Measurements from ENCODE around the gene KCNH1. TPM values are rescaled to one million over a fixed set of nuclear protein-coding genes. Genes with fewer than 3 reads are reported as not detected.

KCNH1 gene
- total RNA-seq, 1 experiment from 2014 or later, result not detected

DNA sequence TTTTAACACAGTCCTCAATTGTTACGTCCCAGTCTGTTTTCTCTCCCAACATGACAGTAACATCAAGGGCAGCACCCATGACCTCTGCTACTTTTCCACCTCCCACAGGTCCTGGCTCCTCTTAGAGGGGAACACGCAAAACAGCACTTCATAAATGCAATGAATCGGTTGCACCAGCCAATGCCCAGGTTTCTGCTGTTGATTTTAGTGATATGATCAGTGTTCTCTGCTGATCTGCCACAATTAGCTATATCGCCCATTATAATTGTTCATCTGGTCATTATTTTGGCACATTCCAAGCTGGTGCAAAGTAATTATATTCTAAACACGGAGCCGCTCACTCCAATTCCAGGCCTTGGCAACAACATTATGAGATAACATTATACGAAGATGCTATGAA, 184.5 kb downstream of the KCNH1 start:
- Histone ChIP-seq H3K27me3 (replicated peaks; ENCODE audit: control insufficient read depth, insufficient read depth, low read length) (no peaks in the 10 kb centered on the region), H3K9me3 (no peaks in the 10 kb centered on the region), H3K4me1 (no peaks in the 10 kb centered on the region), H3K4me3 (ENCODE audit: low read depth, low read length) (no peak overlapping the region), H3K36me3 (ENCODE audit: control insufficient read depth, insufficient read depth, low read length) (no peaks in the 10 kb centered on the region)
- CTCF ChIA-PET, result no interaction called here
- H3K36me3 Mint-ChIP-seq (ENCODE audit: insufficient read depth, unreplicated experiment), result no peaks in the 10 kb centered on the region
- POLR2A ChIA-PET, result no interaction called here
- BruUV-seq (replicated peaks), result no TSS peak
- H3K27ac Mint-ChIP-seq (ENCODE audit: unreplicated experiment), result no peak overlapping the region
- H3K4me1 Mint-ChIP-seq (ENCODE audit: low read depth, unreplicated experiment), result no peaks in the 10 kb centered on the region
- intact Hi-C loops (cut with micrococcal nuclease; ENCODE audit: unreplicated experiment), result no loop called here
- TF ChIP-seq CTCF (IDR thresholded peaks at IDR 0.05; ENCODE audit: insufficient read depth in 1 of 2, low read depth in 1 of 2, low read length in 1 of 2, severe bottlenecking in 1 of 2, unreplicated experiment in 1 of 2), result no peak
- DNase-seq, result no peak
- no peak overlapping the region for H3K4me3 Mint-ChIP-seq (ENCODE audit: unreplicated experiment)
- peaks cover 17% of the 10 kb centered on the region for H3K27me3 Mint-ChIP-seq (ENCODE audit: insufficient read depth, unreplicated experiment)
- H3K9me3 Mint-ChIP-seq (ENCODE audit: unreplicated experiment), result no peaks in the 10 kb centered on the region

- H3K27me3 ChIP-seq (replicated peaks; ENCODE audit: control insufficient read depth, insufficient read depth, low read length), result no peaks in the 10 kb centered on the region
- H3K9me3 ChIP-seq, result no peaks in the 10 kb centered on the region
- no peaks in the 10 kb centered on the region for H3K36me3 ChIP-seq (ENCODE audit: control insufficient read depth, insufficient read depth, low read length)
- H3K4me1 Mint-ChIP-seq (ENCODE audit: low read depth, unreplicated experiment), result no peaks in the 10 kb centered on the region
- H3K4me3 Mint-ChIP-seq (ENCODE audit: unreplicated experiment), result no peak overlapping the region
- intact Hi-C loops (cut with micrococcal nuclease; ENCODE audit: unreplicated experiment), result no loop called here
- no peaks in the 10 kb centered on the region for H3K4me1 ChIP-seq
- H3K4me3 ChIP-seq (ENCODE audit: low read depth, low read length), result no peak overlapping the region
- no peak for TF ChIP-seq CTCF (IDR thresholded peaks at IDR 0.05; ENCODE audit: insufficient read depth in 1 of 2, low read depth in 1 of 2, low read length in 1 of 2, severe bottlenecking in 1 of 2, unreplicated experiment in 1 of 2)
- POLR2A ChIA-PET, result no interaction called here
- no peaks in the 10 kb centered on the region for H3K9me3 Mint-ChIP-seq (ENCODE audit: unreplicated experiment)
- no peak overlapping the region for H3K27ac Mint-ChIP-seq (ENCODE audit: unreplicated experiment)
- BruUV-seq (replicated peaks), result no TSS peak
- no peak for DNase-seq
- H3K36me3 Mint-ChIP-seq (ENCODE audit: insufficient read depth, unreplicated experiment), result no peaks in the 10 kb centered on the region
- H3K27me3 Mint-ChIP-seq (ENCODE audit: insufficient read depth, unreplicated experiment), result peaks cover 17% of the 10 kb centered on the region
- CTCF ChIA-PET, result no interaction called here
Measured at GRCh38 chr1:210949039-210949438, 184.9 kb downstream of the KCNH1 start.

GRCh38 chr1:210944252-210944651, 189.7 kb downstream of the KCNH1 start:
- H3K27me3 ChIP-seq (replicated peaks; ENCODE audit: control insufficient read depth, insufficient read depth, low read length), result peaks cover 2% of the 10 kb centered on the region; the same call in 1 of the 2 replicates
- POLR2A ChIA-PET, result no interaction called here

More at GRCh38 chr1:210944252-210944651, 189.7 kb downstream of the KCNH1 start:
- H3K27ac Mint-ChIP-seq (ENCODE audit: unreplicated experiment), result no peak overlapping the region
- peaks cover 6% of the 10 kb centered on the region for H3K27me3 Mint-ChIP-seq (ENCODE audit: insufficient read depth, unreplicated experiment)
- no peak overlapping the region for H3K4me3 Mint-ChIP-seq (ENCODE audit: unreplicated experiment)
- no peaks in the 10 kb centered on the region for H3K9me3 Mint-ChIP-seq (ENCODE audit: unreplicated experiment)
- no peak for TF ChIP-seq CTCF (IDR thresholded peaks at IDR 0.05; ENCODE audit: insufficient read depth in 1 of 2, low read depth in 1 of 2, low read length in 1 of 2, severe bottlenecking in 1 of 2, unreplicated experiment in 1 of 2)
- intact Hi-C loops (cut with micrococcal nuclease; ENCODE audit: unreplicated experiment), result no loop called here
- H3K36me3 Mint-ChIP-seq (ENCODE audit: insufficient read depth, unreplicated experiment), result no peaks in the 10 kb centered on the region
- H3K4me1 Mint-ChIP-seq (ENCODE audit: low read depth, unreplicated experiment), result no peaks in the 10 kb centered on the region
- Histone ChIP-seq H3K4me1 (no peaks in the 10 kb centered on the region), H3K9me3 (no peaks in the 10 kb centered on the region), H3K4me3 (ENCODE audit: low read depth, low read length) (no peak overlapping the region), H3K36me3 (ENCODE audit: control insufficient read depth, insufficient read depth, low read length) (no peaks in the 10 kb centered on the region)
- DNase-seq, result no peak
- no TSS peak for BruUV-seq (replicated peaks)
- CTCF ChIA-PET, result no interaction called here
